HG03103 (cell line): ENCODE measurements around the gene KCNJ5.
"Not testable (repeated sequence)": the region's sequence is repeated elsewhere in the genome, so short reads cannot be mapped to it uniquely, and the experiment has no call there.

ENCODE experiments used
- ATAC-seq: cut with Tn5 transposase; IDR thresholded peaks from one replicate; pipeline ENCODE4 v1.9.1; 2021; ENCODE audit warnings: low read depth; ENCODE audit not compliant: unreplicated experiment

The KCNJ5 gene

GRCh38 chr11:128909438-128910125, 18.4 kb downstream of the KCNJ5 start:
- no peak for ATAC-seq

GRCh38 chr11:128910576-128910975, 19.4 kb downstream of the KCNJ5 start:
- ATAC-seq, result no peak

- no peak for ATAC-seq
Measured at GRCh38 chr11:128911239-128911638, 20.1 kb downstream of the KCNJ5 start.

GRCh38 chr11:128911701-128912100, 20.5 kb downstream of the KCNJ5 start:
- ATAC-seq, result no peak

GRCh38 chr11:128913806-128914205, 22.6 kb downstream of the KCNJ5 start:
- ATAC-seq, result no peak

GRCh38 chr11:128914216-128915148, 23.3 kb downstream of the KCNJ5 start:
- no peak for ATAC-seq

GRCh38 chr11:128915149-128915521, 24.0 kb downstream of the KCNJ5 start:
- ATAC-seq, result no peak

- ATAC-seq, result no peak
Measured at GRCh38 chr11:128916037-128916572, 24.9 kb downstream of the KCNJ5 start.

GRCh38 chr11:128916681-128917080, 25.5 kb downstream of the KCNJ5 start:
- no peak for ATAC-seq

GRCh38 chr11:128917144-128917724, 26.1 kb downstream of the KCNJ5 start:
- no peak for ATAC-seq

- ATAC-seq, result no peak
Measured at GRCh38 chr11:128919216-128919615, 28.1 kb downstream of the KCNJ5 start.

- ATAC-seq, result not testable (repeated sequence)
Measured at GRCh38 chr11:128919635-128920034, 28.5 kb downstream of the KCNJ5 start.

- no peak for ATAC-seq
Measured at GRCh38 chr11:128920666-128921065, 29.5 kb downstream of the KCNJ5 start.

- ATAC-seq, result no peak
Measured at GRCh38 chr11:128921793-128922192, 30.6 kb downstream of the KCNJ5 start.

GRCh38 chr11:128924104-128924503, 32.9 kb downstream of the KCNJ5 start:
- ATAC-seq, result no peak

- no peak for ATAC-seq
Measured at GRCh38 chr11:128924510-128925249, 33.5 kb downstream of the KCNJ5 start.

- ATAC-seq, result no peak
Measured at GRCh38 chr11:128925250-128925600, 34.1 kb downstream of the KCNJ5 start.

- no peak for ATAC-seq
Measured at GRCh38 chr11:128926000-128926399, 34.8 kb downstream of the KCNJ5 start.

- ATAC-seq, result no peak
Measured at GRCh38 chr11:128926437-128927107, 35.4 kb downstream of the KCNJ5 start.

- ATAC-seq, result no peak
Measured at GRCh38 chr11:128927108-128927461, 35.9 kb downstream of the KCNJ5 start.
